HG02870 (cell line): ENCODE data around the gene PFKL.
"Not testable (repeated sequence)": the region's sequence is repeated elsewhere in the genome, so short reads cannot be mapped to it uniquely, and the experiment has no call there.

Experiments used
- ATAC-seq: cut with Tn5 transposase; IDR thresholded peaks from one replicate; pipeline ENCODE4 v1.9.1; 2021; ENCODE audit warnings: mild to moderate bottlenecking, moderate library complexity; ENCODE audit not compliant: unreplicated experiment

PFKL gene

DNA sequence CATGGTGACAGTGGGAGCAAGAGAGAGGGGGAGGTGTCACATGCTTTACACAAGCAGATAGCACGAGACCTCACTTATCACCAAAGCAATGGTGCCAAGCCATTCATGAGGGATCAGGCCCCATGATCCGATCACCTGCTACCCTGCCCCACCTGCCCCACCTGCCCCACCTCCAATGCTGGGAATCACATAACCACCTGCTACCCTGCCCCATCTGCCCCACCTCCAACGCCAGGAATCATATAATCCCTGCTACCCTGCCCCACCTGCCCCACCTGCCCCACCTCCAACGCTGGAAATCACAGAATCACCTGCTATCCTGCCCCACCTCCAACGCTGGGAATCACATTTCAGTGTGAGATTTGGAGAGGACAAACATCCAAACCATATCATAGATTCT, 24.8 kb upstream of the PFKL start:
- no peak for ATAC-seq

DNA sequence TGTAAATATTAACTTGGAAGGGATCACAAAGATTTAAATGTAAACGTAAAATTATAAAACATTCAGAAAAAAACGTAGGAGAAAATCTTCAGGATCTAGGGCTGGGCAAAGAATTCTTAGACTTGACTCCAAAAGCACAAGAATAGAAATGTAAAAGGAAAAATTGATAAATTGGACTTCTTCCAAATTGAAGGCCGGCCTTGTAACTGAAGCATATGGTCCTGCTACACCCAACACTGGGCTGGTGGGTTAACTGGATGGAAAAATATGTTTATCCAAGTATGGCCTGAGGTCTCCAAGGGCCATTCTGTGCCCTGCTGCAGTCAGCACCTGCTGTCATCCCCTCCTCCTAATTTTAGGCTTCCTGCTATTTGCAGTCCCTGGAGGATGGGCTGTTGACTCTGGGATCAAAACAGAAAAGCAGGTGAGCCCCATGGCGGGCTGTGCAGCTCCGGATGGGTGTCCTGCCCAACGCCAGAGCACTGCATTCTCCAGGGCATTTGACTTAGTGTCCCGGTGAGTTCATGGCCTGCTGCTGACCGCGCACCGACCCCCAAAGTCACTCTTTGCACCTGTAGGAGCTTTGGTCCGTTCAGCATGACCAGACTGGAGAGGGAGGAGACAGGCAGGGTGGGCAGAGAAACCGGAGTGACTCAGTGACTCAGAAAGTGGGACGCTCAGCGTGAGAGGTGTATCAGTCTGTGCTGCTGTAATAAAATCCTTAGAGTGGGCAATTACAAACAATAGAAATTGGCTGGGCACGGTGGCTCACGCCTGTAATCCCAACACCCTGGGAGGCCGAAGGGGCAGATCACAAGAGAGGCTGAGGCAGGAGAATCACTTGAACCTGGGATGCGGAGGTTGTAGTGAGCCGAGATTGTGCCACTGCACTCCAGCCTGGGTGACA, 20.2 kb upstream of the PFKL start:
- ATAC-seq = no peak

DNA sequence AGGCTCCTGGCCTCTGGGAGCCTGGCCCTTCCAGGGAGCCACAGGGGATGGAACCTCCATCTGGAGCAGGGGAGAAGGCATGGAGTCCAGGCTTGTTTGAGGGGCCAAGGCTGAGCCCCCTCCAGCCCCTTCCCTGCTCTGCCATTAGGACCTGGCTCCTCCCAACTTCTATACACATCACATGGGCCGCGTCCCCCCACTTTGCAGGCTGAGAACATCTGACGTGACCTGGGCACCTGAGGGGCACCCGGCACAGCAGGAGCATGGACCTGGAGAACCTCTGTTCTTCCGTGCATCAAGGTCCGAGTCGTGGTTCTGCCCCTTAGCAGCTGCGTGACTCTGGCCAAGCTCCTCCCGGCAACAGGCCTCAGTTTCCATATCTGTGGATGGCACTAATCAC, 18.1 kb upstream of the PFKL start:
- no peak for ATAC-seq

DNA sequence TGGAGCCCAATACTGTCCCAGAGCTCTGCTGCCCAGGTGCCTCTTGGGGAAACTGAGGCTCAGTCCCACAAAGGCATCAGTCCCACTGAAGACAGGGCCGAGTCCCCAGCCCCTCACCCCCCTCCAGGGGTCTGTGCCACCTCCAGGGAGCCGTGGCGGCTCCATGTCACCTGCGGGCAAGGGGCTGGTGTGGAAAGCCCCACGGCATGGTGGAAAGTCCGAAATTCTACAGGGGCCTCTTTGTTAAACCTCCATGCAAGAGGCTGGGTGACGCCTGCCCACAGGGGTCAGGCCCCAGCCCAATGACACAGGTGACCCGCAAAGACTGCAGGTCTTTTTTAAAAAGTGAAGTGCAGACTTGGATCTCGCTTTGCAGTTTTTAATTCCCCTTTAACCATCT, 17.5 kb upstream of the PFKL start:
- ATAC-seq = no peak

DNA sequence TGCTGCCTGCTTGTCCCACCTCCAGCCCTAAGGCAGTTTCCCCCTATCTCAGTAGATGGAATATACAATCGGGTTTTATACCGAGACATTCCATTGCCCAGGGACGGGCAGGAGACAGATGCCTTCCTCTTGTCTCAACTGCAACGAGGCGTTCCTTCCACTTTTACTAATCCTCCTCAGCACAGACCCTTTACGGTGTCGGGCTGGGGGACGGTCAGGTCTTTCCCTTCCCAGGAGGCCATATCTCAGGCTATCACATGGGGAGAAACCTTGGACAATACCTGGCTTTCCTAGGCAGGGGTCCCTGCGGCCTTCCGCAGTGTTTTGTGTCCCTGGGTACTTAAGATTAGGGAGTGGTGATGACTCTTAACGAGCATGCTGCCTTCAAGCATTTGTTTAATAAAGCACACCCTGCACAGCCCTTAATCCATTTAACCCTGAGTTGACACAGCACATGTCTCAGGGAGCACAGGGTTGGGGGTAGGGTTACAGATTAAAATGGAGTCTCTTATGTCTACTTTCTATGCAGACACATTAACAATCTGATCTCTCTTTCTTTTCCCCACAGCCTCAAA, 16.6 kb upstream of the PFKL start:
- ATAC-seq = not testable (repeated sequence)

DNA sequence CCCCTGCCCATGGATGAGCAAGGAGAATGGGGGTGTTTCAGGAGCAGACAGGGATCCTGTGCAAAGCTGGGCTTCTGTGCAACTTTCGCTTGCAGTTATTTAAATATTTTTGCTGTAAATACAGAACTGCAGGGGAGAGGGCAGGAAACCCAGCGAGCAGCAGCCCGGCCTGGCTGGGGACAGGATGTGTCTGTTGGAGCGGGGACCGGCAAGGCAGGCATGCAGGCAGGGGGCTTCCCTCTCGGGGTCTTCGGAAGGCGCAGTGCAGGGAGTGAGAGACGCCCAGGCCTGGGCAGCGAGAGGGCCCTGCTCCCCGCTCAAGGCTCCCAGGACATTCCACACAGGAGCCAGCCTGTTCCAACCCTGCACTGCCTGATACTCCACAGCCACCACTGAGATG, 15.9 kb upstream of the PFKL start:
- no peak for ATAC-seq

DNA sequence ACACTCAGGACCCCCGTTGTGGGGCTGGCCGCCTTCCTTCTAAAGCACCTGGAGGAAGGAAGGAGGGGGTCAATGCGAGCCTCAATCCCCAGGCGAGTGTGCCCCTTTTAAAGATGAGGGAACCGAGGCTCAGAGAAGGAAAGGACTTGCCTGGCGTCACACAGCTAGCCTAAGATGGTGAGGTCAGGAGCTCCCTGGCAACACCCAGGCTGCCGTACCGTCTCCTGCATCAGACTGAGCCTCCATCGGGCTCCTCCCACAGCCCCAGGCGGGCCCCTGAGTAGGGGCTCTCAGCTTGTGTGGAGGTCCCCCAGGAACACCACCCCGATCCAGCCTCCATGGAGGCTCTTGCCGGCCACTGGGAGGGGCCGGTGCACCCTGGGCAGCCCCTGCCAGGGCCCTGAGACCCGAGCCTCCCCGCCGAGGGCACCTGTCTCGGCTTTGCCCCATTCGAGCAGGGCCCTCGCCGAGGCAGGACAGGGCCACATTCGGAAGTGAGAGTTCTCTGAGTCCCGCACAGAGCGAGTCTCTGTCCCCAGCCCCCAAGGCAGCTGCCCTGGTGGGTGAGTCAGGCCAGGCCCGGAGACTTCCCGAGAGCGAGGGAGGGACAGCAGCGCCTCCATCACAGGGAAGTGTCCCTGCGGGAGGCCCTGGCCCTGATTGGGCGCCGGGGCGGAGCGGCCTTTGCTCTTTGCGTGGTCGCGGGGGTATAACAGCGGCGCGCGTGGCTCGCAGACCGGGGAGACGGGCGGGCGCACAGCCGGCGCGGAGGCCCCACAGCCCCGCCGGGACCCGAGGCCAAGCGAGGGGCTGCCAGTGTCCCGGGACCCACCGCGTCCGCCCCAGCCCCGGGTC, 14.5 kb upstream of the PFKL start, which contains the start of gene AIRE:
TSS of gene AIRE (plus strand) at position 739 of the 855 bp plus-strand sequence. CDS start 131 bp downstream, outside the sequence.
- no peak for ATAC-seq

DNA sequence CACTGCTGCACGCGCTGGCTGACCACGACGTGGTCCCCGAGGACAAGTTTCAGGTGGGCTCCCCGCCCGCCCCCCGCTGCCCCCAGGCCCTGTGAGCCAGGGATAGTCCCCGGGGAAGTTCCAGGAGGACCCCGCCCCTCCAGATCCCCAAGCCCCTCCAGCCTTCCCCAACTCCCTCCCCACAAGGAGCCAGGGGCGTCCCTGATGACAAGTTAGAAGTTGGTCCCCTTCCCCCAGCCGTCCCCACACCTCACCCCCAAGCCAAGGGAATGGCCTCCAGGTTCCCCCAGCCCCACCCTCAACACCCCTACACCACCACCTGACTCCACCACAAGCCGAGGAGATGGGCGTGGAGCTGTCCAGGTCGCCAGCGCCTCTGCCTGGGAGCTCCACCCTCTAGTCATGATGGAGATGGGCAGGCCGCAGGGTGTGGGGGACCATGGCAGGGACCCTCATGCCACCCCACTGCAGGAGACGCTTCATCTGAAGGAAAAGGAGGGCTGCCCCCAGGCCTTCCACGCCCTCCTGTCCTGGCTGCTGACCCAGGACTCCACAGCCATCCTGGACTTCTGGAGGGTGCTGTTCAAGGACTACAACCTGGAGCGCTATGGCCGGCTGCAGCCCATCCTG, 13.7 kb upstream of the PFKL start:
- ATAC-seq = no peak

DNA sequence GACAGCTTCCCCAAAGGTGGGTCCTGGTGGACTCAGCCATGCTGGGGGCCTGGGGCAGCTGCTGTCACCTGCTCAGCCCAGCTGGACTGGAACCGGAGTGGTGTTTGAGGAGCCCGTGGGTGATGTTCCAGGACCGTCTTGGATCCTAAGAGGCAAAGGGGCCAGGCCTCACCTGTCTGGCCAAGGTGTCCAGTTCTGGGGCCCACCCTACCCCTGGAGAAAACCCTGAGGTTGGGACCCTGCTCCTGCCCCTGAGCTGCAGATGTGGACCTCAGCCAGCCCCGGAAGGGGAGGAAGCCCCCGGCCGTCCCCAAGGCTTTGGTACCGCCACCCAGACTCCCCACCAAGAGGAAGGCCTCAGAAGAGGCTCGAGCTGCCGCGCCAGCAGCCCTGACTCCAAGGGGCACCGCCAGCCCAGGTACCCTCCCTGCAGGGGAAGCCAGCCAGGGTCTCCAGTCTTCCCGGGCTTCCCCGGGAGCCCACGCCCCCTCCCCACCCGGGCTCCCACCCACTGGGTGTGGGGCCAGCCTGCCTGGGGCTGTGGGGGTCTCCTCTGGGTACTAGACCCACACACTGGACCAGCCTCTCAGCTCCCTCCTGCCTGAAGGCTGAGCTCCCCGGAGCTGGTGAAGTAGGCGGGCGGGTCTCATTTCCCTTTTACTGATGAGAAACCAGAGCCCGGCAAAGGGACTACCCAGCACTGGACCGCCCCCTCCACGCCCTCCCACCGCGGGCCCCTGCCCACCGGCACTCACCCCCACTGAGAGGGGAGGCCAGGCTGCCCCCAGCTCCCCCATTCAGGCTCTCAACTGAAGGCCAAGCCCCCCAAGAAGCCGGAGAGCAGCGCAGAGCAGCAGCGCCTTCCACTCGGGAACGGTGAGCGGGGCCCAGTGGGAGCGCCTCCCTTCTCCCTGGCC, 12.9 kb upstream of the PFKL start:
- ATAC-seq = no peak

DNA sequence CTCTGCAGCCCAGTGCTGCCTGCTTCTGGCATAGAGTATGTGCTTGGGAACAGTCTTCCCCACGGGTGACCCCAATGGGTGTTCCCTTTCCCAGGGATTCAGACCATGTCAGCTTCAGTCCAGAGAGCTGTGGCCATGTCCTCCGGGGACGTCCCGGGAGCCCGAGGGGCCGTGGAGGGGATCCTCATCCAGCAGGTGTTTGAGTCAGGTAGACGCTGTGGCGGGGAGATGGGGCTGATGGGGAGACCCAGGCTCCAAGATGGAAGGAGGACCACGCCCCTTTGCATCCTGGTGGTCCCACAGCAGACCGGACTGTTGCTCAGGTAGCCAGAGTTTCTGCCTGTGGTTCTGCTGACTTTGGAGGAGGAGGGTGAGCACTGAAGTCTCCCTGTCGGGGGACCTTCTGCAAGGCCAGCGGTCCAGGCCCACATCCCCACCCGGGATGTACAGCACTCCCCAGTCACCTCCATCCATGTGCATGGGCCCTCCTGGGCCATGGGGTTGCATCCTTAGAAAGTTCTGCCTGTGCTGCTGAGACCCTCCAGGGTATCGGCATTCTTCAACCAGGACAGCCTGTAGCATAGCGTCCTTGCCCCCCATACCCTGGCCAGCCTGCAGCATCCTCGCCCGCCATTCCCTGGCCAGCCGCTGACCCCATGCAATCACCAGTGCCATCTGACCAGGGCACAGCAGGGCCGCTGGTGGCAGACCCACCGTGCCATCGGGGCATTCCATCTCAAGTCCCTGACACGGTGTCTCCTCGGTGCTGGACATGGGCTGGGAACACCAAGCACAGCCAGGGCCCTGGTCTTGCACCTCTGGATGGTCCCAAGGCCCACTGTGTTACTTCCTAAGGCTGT, 11.4 kb upstream of the PFKL start:
- no peak for ATAC-seq

DNA sequence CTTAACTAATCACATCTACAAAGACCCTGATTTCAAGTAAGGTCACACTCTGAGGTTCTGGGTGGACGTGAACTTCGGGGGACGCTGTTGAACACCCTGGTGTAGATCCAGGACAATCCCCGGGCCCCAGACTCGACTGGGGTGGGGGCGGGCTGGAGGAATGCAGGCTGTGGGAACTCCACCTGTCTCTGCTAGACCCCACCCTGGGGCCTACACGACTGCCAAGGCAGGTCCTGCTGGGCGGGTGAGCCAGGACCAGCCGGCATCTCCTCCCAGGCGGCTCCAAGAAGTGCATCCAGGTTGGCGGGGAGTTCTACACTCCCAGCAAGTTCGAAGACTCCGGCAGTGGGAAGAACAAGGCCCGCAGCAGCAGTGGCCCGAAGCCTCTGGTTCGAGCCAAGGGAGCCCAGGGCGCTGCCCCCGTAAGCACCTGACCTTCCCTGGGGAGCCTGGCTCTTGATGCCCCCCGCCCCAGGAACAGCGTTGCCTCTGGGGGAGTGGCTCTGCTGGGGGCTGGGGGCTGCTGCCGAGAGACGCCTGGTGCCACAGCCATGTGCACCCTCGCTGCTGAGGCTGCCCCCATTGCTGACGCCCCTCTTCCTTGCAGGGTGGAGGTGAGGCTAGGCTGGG, 10.4 kb upstream of the PFKL start:
- no peak for ATAC-seq

DNA sequence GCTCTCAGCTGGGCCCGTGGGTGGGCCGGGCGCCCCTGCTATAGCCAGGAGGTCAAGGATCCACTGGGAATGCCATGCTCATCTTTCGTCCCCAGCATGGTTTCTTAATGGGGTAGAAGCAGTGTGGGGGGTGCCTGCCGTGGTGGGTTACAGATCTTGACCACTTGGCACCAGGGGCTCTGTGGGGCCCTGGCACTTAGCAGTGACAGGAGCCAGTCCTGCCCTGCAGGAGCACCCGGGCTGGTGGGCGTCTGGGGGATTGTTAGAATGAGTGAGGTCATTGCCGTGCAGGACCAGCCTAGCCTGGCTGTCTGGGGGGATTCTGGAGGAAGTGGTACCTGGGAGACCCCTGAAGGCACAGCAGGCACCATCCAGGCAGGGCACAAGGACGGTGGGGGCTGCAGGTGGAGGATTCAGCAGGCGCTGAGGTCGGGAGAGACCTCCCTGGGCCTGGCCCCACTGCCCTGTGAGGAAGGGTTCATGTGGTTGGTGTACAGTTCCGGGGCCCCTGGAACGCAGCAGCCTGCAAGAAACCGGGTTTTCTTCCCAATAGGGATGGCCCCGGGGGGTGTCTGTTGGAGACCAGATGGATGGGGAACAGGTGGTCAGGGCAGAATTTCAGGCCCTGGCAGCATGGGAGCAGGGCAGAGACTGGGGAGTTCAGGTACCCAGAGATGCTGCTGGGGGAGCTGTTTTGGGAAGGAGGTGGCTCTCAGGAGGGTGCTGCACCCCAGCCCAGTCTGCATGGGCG, 9.4 kb upstream of the PFKL start:
- ATAC-seq = no peak

DNA sequence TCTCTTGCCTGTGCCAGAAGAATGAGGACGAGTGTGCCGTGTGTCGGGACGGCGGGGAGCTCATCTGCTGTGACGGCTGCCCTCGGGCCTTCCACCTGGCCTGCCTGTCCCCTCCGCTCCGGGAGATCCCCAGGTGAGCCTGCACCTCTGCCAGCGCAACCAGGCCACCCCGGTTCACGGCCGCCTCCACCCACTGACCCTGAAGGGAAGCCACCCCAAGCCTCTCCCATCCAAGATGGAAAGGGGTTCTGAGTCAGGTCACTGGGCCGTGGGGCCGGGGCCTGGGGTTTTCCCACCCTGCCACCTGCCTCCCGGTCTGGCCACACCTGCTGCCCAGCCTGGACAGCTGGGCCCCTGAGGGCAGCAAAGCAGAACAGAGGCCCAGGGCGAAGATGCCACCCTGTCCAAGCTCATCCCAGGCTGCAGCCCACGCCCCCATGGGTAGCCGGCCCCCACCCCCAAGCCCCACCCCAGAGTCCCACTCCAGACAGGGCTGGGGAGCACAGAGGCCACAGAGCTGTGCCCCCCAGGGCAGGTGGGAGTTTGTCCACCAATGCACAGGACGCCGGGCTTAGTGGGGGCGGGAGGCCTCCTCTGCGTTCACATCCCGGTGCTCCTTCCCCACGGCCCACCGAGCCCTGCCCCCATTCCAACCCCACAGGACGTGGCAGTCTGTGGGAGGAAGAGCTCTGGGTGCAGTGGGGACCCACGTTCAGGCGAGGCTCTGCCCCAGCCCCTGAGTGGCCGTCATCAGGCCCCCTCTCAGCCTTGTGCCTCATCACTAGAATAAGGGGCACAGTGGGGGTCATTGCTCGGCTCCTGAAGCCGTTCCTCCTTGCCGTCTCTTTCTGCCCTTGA, 8.5 kb upstream of the PFKL start:
- no peak for ATAC-seq

DNA sequence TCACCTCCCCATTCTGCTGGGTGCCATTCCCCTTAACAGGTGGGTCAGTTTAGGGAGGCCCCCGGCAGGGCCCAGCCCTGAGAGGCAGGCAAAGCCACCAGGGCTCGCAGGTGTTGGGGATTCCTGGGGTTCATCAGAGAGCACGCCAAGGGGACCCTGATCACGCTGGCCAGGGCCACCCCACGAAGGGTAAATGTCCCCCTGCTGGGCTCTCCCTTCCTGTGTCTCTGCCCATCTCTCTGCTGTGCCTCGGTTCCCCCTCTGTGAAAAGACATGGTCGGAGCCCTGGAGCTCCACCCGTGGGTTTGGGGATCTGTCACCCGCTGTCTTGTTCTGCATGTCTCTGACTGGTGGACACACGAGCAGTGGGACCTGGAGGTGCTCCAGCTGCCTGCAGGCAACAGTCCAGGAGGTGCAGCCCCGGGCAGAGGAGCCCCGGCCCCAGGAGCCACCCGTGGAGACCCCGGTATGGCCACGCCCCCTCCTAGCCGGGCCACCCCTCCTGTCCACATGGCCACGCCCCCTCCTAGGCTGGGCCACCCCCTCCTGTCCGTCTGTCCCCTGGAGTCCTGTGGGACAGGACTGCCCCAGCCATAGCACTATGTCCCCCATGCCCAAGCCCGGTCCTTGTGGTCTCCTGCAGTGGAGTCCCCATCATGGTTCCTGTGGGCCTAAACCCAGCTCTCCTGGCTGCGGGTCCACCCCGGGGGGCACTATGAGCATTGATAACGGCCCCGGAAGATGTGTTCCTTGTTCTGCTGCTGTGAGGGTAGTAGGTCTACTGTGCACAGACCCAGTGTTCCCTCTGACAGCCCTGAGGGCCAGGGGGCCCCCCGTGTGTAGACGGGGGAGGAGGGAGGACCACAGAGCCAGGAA, 7.7 kb upstream of the PFKL start:
- ATAC-seq = no peak

DNA sequence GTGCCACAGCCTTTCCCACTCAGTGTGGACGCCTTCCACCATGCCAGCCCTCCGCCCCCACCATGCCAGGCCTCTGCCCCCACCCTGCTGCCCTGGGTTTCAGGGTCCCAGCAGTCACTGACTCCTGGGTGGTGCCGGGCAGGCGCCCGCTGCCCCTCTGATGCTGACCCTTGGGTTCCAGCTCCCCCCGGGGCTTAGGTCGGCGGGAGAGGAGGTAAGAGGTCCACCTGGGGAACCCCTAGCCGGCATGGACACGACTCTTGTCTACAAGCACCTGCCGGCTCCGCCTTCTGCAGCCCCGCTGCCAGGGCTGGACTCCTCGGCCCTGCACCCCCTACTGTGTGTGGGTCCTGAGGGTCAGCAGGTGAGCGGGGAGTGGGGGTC, 7.0 kb upstream of the PFKL start:
- no peak for ATAC-seq
